Sigmoid colon (tissue), 4 donors: Measurements from ENCODE around the gene SAMD4A.

ENCODE experiments used
- CTCF ChIP-seq, 4 experiments: fragments of 450-650 bp in 3 of 4; fragments of 200-600 bp in 1 of 4; IDR thresholded peaks; one replicate each; pipeline ENCODE4 v1.5.1; 2016 to 2019; ENCODE audit warnings: antibody characterized with exemption in 4 of 4, mild to moderate bottlenecking in 3 of 4, moderate library complexity in 2 of 4
- POLR2A ChIP-seq, 2 donors: fragments of 450-650 bp; IDR thresholded peaks; one replicate each; pipeline ENCODE4 v1.6.1; 2016; ENCODE audit warnings: antibody characterized with exemption in 2 of 2, mild to moderate bottlenecking in 2 of 2, moderate library complexity in 2 of 2
- POLR2AphosphoS5 ChIP-seq, 4 donors: sonication (generic); formaldehyde crosslinking; IDR thresholded peaks; one replicate each; pipeline ENCODE4 v1.6.1; 2017; ENCODE audit warnings: antibody characterized with exemption in 4 of 4

- TF ChIP-seq POLR2A (IDR thresholded peaks at IDR 0.05) (no peak), CTCF (IDR thresholded peaks at IDR 0.05) (no peak), POLR2AphosphoS5 (IDR thresholded peaks at IDR 0.05) (no peak)
These were observed 187.2 kb downstream of the SAMD4A start for GRCh38 chr14:54754116-54754622.
